GM21381 (cell line): Measurements from ENCODE around the gene HAUS7.

ENCODE experiments used
- ATAC-seq: cut with Tn5 transposase; IDR thresholded peaks from one replicate; pipeline ENCODE4 v1.9.1; 2021; ENCODE audit warnings: mild to moderate bottlenecking, moderate library complexity; ENCODE audit not compliant: unreplicated experiment

The HAUS7 gene

GRCh38 chrX:153441981-153442380 is 28.4 kb downstream of the HAUS7 start:
- no peak for ATAC-seq

GRCh38 chrX:153441296-153441695 is 29.1 kb downstream of the HAUS7 start:
- ATAC-seq, result no peak

- ATAC-seq, result no peak
Observed at GRCh38 chrX:153440556-153441135, 29.7 kb downstream of the HAUS7 start.

GRCh38 chrX:153439977-153440376 is 30.4 kb downstream of the HAUS7 start:
- ATAC-seq, result no peak

- ATAC-seq, result no peak
Observed at GRCh38 chrX:153438532-153438931, 31.8 kb downstream of the HAUS7 start.

GRCh38 chrX:153435845-153436244 is 34.5 kb downstream of the HAUS7 start:
- no peak for ATAC-seq

GRCh38 chrX:153434801-153435200 is 35.6 kb downstream of the HAUS7 start:
- ATAC-seq, result no peak

GRCh38 chrX:153433781-153434285 is 36.5 kb downstream of the HAUS7 start:
- ATAC-seq, result no peak

- ATAC-seq, result no peak
Observed at GRCh38 chrX:153433161-153433680, 37.2 kb downstream of the HAUS7 start.

- ATAC-seq, result no peak
Observed at GRCh38 chrX:153430796-153431195, 39.6 kb downstream of the HAUS7 start.

GRCh38 chrX:153426204-153426603 is 44.2 kb downstream of the HAUS7 start:
- ATAC-seq, result no peak

- no peak for ATAC-seq
Observed at GRCh38 chrX:153423652-153424051, 46.7 kb downstream of the HAUS7 start.

GRCh38 chrX:153421856-153422255 is 48.5 kb downstream of the HAUS7 start:
- ATAC-seq, result no peak

GRCh38 chrX:153420851-153421599 is 49.4 kb downstream of the HAUS7 start:
- ATAC-seq, result no peak

- ATAC-seq, result no peak
Observed at GRCh38 chrX:153417637-153418036, 52.7 kb downstream of the HAUS7 start.

- ATAC-seq, result no peak
Observed at GRCh38 chrX:153416781-153417450, 53.5 kb downstream of the HAUS7 start.

- ATAC-seq, result no peak
Observed at GRCh38 chrX:153414856-153415510, 55.4 kb downstream of the HAUS7 start.

GRCh38 chrX:153413731-153414130 is 56.6 kb downstream of the HAUS7 start:
- ATAC-seq, result no peak

- ATAC-seq, result no peak
Observed at GRCh38 chrX:153412746-153413720, 57.3 kb downstream of the HAUS7 start.

- ATAC-seq, result peak; percentile 17
Observed at GRCh38 chrX:153411988-153412574, 58.3 kb downstream of the HAUS7 start.
